ENCODE results near the gene EPB41L1.

The EPB41L1 gene

GRCh38 chr20:36120241-36120640 lies 34.3 kb upstream of the EPB41L1 start:
- Mint-ChIP-seq H3K4me1 (no peaks in the 10 kb centered on the region), H3K27me3 (ENCODE audit: low read depth) (peaks cover 12% of the 10 kb centered on the region), H3K27ac (no peak overlapping the region), H3K36me3 (ENCODE audit: low read depth) (no peaks in the 10 kb centered on the region), H3K9me3 (no peaks in the 10 kb centered on the region), H3K4me3 (no peak overlapping the region)
- TF ChIP-seq, protein P1, sequence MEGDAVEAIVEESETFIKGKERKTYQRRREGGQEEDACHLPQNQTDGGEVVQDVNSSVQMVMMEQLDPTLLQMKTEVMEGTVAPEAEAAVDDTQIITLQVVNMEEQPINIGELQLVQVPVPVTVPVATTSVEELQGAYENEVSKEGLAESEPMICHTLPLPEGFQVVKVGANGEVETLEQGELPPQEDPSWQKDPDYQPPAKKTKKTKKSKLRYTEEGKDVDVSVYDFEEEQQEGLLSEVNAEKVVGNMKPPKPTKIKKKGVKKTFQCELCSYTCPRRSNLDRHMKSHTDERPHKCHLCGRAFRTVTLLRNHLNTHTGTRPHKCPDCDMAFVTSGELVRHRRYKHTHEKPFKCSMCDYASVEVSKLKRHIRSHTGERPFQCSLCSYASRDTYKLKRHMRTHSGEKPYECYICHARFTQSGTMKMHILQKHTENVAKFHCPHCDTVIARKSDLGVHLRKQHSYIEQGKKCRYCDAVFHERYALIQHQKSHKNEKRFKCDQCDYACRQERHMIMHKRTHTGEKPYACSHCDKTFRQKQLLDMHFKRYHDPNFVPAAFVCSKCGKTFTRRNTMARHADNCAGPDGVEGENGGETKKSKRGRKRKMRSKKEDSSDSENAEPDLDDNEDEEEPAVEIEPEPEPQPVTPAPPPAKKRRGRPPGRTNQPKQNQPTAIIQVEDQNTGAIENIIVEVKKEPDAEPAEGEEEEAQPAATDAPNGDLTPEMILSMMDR (IDR thresholded peaks at IDR 0.05; ENCODE audit: unreplicated experiment in 3 of 3): no peak

DNA sequence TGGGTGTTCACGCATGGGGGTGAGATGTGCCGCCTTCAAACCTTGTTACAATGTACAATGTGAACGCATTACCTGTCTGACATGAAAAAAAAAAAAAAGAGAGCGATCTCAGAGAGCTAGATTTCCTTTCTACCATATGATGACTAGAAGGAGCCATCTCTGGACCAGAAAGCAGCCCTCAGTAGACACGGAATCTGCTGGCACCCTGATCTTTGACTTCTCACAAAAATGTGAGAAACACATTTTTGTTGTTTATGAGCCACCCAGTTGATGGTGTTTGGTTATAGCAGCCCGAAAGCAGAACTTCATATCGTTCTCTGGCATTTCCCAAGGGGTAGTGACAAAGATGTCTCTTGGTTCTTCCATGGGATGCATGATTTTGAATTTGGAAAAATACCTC lies 33.5 kb upstream of the EPB41L1 start:
- H3K9me3 Mint-ChIP-seq: no peaks in the 10 kb centered on the region
- H3K4me1 Mint-ChIP-seq: no peaks in the 10 kb centered on the region
- no peak overlapping the region for H3K27ac Mint-ChIP-seq
- H3K36me3 Mint-ChIP-seq (ENCODE audit: low read depth): no peaks in the 10 kb centered on the region
- peaks cover 12% of the 10 kb centered on the region for H3K27me3 Mint-ChIP-seq (ENCODE audit: low read depth)
- H3K4me3 Mint-ChIP-seq: no peak overlapping the region
- TF ChIP-seq, protein P1 (IDR thresholded peaks at IDR 0.05; ENCODE audit: unreplicated experiment in 3 of 3): no peak

DNA sequence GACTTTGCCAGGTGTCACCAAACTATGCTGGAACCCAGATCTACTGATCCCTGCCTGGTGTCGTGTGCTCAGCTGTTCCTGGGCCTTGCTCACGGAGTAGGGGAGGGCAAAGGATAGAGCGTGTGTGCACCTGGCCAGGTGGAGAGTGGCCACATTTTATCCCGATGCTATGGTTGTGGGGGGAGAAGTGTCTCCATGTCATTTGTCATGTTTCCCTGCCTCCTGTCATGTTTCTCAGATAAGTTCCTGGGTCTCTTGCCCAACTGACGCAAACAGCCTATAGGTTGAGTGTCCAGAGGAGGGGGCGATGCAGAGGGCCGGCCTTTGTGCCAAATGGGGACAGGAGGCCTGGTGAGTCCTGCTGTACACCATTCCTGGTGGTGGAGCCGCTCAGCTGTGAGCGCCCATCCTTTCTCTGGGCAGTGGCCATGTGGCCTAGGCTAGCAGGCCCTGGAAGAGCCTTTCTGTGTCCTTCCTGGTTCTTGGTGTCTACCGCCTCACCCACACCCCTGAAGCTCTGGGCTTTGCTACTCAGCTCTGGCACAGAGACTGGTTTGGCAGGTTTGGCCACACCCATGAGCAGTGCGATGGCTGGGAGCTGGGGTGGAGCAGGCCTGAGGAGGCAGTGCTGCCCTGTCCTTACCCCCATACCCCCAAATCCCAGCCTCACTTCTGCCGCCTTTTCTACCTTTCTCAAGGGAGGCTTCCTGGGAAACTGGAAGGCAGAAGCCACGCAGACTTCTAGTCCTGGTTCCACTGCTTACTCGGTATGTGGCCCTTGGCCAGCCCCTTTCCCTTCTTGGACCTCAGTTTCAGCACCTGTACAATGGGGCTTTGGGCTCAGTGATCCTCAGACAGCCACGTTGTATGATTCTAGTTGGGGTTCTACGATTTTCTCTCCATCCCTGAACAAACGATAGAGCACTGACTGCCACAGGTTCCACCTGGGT lies 32.3 kb upstream of the EPB41L1 start:
- H3K27ac Mint-ChIP-seq: no peak overlapping the region
- peaks cover 12% of the 10 kb centered on the region for H3K27me3 Mint-ChIP-seq (ENCODE audit: low read depth)
- H3K4me1 Mint-ChIP-seq: no peaks in the 10 kb centered on the region
- no peaks in the 10 kb centered on the region for H3K36me3 Mint-ChIP-seq (ENCODE audit: low read depth)
- H3K4me3 Mint-ChIP-seq: no peak overlapping the region
- no peaks in the 10 kb centered on the region for H3K9me3 Mint-ChIP-seq
- TF ChIP-seq, protein P1 (IDR thresholded peaks at IDR 0.05; ENCODE audit: unreplicated experiment in 3 of 3): no peak

- no peaks in the 10 kb centered on the region for H3K36me3 Mint-ChIP-seq (ENCODE audit: low read depth)
- TF ChIP-seq, protein P1 (IDR thresholded peaks at IDR 0.05; ENCODE audit: unreplicated experiment in 3 of 3): no peak
- H3K27me3 Mint-ChIP-seq (ENCODE audit: low read depth): peaks cover 13% of the 10 kb centered on the region
- H3K9me3 Mint-ChIP-seq: no peaks in the 10 kb centered on the region
- no peaks in the 10 kb centered on the region for H3K4me1 Mint-ChIP-seq
- no peak overlapping the region for H3K4me3 Mint-ChIP-seq
- H3K27ac Mint-ChIP-seq: no peak overlapping the region
Measured at GRCh38 chr20:36122931-36123288, 31.6 kb upstream of the EPB41L1 start.

- no peaks in the 10 kb centered on the region for H3K4me1 Mint-ChIP-seq
- H3K36me3 Mint-ChIP-seq (ENCODE audit: low read depth): no peaks in the 10 kb centered on the region
- H3K27ac Mint-ChIP-seq: no peak overlapping the region
- H3K9me3 Mint-ChIP-seq: no peaks in the 10 kb centered on the region
- H3K27me3 Mint-ChIP-seq (ENCODE audit: low read depth): peaks cover 13% of the 10 kb centered on the region
- TF ChIP-seq, protein P1 (IDR thresholded peaks at IDR 0.05; ENCODE audit: unreplicated experiment in 3 of 3): no peak
- H3K4me3 Mint-ChIP-seq: no peak overlapping the region
Measured at GRCh38 chr20:36125097-36125496, 29.4 kb upstream of the EPB41L1 start.

Data from nephron (organoid).